ENCODE data around the gene FUT8. TPM values are rescaled to one million over a fixed set of nuclear protein-coding genes. Genes with fewer than 3 reads are reported as not detected.
"Not testable (repeated sequence)": the region's sequence is repeated elsewhere in the genome, so short reads cannot be mapped to it uniquely, and the experiment has no call there.

FUT8 gene
- total RNA-seq, 1 donor from 2014 or later, result 117 TPM

GRCh38 chr14:65696801-65697200 is 284.3 kb downstream of the FUT8 start:
- intact Hi-C loops (cut with micrococcal nuclease), result no loop called here

GRCh38 chr14:65703521-65703920 is 291.0 kb downstream of the FUT8 start:
- intact Hi-C loops (cut with micrococcal nuclease), result no loop called here

GRCh38 chr14:65703996-65704395 is 291.5 kb downstream of the FUT8 start:
- intact Hi-C loops (cut with micrococcal nuclease), result no loop called here

- intact Hi-C loops (cut with micrococcal nuclease), result no loop called here
Observed at GRCh38 chr14:65704437-65704836, 291.9 kb downstream of the FUT8 start.

GRCh38 chr14:65704850-65705249 is 292.3 kb downstream of the FUT8 start:
- intact Hi-C loops (cut with micrococcal nuclease), result no loop called here

GRCh38 chr14:65709576-65709975 is 297.0 kb downstream of the FUT8 start:
- intact Hi-C loops (cut with micrococcal nuclease), result no loop called here

GRCh38 chr14:65716813-65717212 is 304.3 kb downstream of the FUT8 start:
- intact Hi-C loops (cut with micrococcal nuclease), result not testable (repeated sequence)

- intact Hi-C loops (cut with micrococcal nuclease), result not testable (repeated sequence)
Observed at GRCh38 chr14:65717384-65717915, 304.9 kb downstream of the FUT8 start.

GRCh38 chr14:65718629-65719028 is 306.1 kb downstream of the FUT8 start:
- intact Hi-C loops (cut with micrococcal nuclease), result no loop called here

- intact Hi-C loops (cut with micrococcal nuclease), result no loop called here
Observed at GRCh38 chr14:65720171-65720570, 307.6 kb downstream of the FUT8 start.

GRCh38 chr14:65720743-65721142 is 308.2 kb downstream of the FUT8 start:
- intact Hi-C loops (cut with micrococcal nuclease), result no loop called here

- intact Hi-C loops (cut with micrococcal nuclease), result no loop called here
Observed at GRCh38 chr14:65723348-65723747, 310.8 kb downstream of the FUT8 start.

GRCh38 chr14:65728604-65729003 is 316.1 kb downstream of the FUT8 start:
- intact Hi-C loops (cut with micrococcal nuclease), result no loop called here

GRCh38 chr14:65729566-65729965 is 317.0 kb downstream of the FUT8 start:
- intact Hi-C loops (cut with micrococcal nuclease), result no loop called here

GRCh38 chr14:65731933-65732506 is 319.5 kb downstream of the FUT8 start:
- intact Hi-C loops (cut with micrococcal nuclease), result loop anchor here (10.0 kb wide), 1 partner anchor 317 kb away; the partner anchor contains the start of gene FUT8

GRCh38 chr14:65738339-65738738 is 325.8 kb downstream of the FUT8 start:
- intact Hi-C loops (cut with micrococcal nuclease), result loop anchor here (10.0 kb wide), 1 partner anchor 324 kb away; the partner anchor contains the start of gene FUT8

- intact Hi-C loops (cut with micrococcal nuclease), result no loop called here
Observed at GRCh38 chr14:65745396-65746190, 333.1 kb downstream of the FUT8 start.

- intact Hi-C loops (cut with micrococcal nuclease), result no loop called here
Observed at GRCh38 chr14:65748796-65749195, 336.3 kb downstream of the FUT8 start.

GRCh38 chr14:65749287-65749686 is 336.8 kb downstream of the FUT8 start:
- intact Hi-C loops (cut with micrococcal nuclease), result no loop called here

GRCh38 chr14:65750906-65751305 is 338.4 kb downstream of the FUT8 start:
- intact Hi-C loops (cut with micrococcal nuclease), result no loop called here

- intact Hi-C loops (cut with micrococcal nuclease), result no loop called here
Observed at GRCh38 chr14:65751510-65751909, 339.0 kb downstream of the FUT8 start.

GRCh38 chr14:65753061-65753460 is 340.5 kb downstream of the FUT8 start:
- intact Hi-C loops (cut with micrococcal nuclease), result no loop called here

GRCh38 chr14:65755331-65755730 is 342.8 kb downstream of the FUT8 start:
- intact Hi-C loops (cut with micrococcal nuclease), result no loop called here
